GM12874 (cell line): Measurements from ENCODE around the gene OLFML2A.

Source experiments
- TF ChIP-seq, protein P1 (sequence below): IDR thresholded peaks from 2 replicates; pipeline ENCODE4 v1.5.1; 2011; ENCODE audit warnings: low read depth, mild to moderate bottlenecking, control low read depth, low read length, moderate library complexity; ENCODE audit not compliant: insufficient read depth

The OLFML2A gene

DNA sequence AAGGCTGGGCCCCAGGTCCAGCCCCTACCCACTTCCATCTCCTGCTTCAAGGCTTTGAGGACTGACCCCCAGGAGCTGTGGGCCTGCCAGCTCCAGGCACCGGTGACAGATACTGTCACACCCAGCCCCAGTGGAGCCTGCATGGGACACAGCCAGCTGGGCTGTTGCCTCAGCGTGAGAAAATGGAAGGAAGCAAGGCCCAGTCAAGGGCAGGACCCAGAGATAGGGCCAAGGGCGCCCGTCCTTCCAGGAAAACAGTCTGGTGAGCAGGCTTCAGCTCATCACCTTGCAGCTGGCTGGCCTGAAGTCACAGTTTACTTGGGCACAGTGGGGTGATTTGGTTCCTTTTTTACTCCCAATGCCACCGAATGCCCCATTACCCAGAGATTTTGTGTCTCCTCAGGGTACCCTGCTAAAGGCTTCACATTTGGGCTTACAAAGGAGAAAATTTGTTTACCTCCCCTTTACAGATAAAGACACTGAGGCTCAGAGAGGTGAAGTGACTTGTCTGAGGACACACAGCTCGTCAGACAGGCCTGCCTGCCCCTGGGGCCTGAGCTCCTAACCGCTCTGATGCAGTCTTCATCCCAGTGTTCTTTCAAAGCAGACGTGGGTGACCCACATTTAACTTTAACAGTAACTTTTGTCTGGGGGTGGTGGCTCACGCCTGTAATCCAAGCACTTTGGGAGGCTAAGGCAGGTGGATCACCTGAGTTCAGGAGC is 54.9 kb downstream of the OLFML2A start:
- TF ChIP-seq, protein P1, sequence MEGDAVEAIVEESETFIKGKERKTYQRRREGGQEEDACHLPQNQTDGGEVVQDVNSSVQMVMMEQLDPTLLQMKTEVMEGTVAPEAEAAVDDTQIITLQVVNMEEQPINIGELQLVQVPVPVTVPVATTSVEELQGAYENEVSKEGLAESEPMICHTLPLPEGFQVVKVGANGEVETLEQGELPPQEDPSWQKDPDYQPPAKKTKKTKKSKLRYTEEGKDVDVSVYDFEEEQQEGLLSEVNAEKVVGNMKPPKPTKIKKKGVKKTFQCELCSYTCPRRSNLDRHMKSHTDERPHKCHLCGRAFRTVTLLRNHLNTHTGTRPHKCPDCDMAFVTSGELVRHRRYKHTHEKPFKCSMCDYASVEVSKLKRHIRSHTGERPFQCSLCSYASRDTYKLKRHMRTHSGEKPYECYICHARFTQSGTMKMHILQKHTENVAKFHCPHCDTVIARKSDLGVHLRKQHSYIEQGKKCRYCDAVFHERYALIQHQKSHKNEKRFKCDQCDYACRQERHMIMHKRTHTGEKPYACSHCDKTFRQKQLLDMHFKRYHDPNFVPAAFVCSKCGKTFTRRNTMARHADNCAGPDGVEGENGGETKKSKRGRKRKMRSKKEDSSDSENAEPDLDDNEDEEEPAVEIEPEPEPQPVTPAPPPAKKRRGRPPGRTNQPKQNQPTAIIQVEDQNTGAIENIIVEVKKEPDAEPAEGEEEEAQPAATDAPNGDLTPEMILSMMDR: no peak

DNA sequence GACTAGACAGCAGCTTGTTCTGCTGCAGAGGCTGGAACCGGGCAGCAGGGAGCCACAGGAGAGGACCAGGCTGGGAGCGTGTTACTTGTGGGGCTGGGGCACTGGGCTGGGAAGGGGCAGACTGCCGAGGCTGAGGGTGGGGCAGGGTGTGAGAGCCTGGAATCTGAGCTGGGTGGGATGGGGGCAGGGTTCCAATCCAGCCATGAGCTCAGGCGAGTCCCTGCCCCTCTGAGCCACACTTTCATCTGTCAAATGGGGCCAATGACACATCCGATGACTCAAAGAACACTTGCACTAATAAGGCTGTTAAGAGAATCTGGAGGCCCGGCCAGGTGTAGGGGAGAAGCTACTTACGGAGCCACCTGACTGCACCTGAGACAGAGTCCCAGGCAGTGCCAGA is 57.7 kb downstream of the OLFML2A start:
- TF ChIP-seq, protein P1: no peak

DNA sequence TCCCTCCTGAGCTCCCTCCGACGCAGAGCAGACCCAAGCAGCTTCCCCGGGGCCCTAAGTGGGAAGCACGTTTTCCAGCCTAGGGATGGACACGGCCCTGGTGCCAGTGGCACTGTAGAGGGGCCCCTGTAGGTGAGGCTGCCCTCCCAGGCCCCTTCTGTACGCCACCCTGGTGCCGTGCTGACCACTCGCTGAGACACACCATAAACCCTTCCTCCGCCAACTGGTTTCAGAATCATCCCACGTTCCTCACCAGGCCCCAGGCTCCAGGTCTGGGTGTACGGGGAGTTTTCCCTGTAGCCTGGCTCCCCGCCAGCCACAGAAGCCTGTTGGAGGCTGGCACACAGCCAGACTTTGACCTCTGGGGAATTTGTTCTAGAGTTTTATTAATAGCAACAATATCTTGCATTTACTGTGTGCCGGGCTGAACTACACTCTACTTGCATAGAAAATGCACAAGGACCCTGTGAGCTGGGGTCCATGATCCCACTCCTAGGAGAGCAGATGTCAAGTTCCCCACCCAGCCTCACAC is 58.2 kb downstream of the OLFML2A start:
- TF ChIP-seq, protein P1: no peak

DNA sequence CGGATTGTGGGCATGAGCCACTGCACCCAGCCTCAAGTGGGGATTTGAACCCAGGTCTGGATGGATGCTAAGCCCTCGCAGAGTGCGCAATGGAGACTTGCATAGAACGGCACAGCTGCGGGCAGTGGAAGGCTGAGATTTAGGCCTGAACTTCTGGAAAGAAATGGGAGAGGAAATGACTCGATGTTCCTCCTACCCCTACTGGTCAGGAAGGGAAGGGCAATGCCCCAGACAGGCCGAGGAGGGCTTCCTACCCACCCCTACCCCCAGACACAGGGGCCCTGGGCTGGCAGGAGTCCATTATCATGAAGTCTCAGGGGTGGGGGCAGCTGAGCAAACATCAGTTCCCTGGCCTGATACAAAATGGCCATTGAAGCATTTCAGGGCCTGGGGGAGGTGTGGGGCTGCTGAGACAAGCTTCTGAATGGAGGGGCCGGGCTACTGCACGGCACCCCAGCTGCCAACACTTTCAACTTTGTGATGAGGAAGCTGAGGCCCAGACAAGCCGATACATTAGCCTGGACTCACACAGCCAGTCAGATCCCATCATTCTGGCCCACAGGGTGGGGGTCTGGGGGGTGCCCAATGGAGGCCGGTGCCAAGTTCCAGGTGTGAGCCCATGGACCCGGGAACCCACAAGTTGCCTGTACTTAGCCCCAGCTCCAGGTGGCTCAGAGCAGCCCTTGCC is 62.8 kb downstream of the OLFML2A start:
- TF ChIP-seq, protein P1: peak; percentile 49; the same call in 1 of the 2 replicates

DNA sequence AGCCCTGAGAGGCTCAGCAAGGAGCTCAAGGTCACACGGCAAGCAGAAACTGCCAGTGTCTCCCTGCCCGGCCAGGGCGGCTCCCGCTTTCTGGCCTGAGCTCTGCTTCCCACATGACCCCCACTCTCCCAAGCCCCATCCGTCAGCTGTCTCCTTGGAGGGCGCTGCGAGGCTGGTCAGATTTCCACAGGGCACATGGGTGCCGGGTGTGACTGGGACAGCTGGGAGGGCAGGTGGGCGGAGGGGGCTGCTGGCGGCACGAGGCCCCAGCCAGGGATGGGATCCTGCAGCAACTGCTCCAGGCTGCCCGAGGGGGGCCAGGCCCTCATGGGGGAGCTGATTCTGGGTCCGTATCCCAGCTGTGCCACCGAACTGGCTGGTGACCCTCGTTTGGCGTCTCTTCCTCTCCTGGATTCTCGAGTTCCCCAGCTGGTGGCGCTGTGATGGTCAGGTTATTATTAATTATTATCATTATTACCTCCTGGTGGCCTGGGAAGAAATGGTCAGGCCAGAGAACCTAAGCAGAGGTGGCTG is 63.4 kb downstream of the OLFML2A start:
- TF ChIP-seq, protein P1: peak; percentile 46

DNA sequence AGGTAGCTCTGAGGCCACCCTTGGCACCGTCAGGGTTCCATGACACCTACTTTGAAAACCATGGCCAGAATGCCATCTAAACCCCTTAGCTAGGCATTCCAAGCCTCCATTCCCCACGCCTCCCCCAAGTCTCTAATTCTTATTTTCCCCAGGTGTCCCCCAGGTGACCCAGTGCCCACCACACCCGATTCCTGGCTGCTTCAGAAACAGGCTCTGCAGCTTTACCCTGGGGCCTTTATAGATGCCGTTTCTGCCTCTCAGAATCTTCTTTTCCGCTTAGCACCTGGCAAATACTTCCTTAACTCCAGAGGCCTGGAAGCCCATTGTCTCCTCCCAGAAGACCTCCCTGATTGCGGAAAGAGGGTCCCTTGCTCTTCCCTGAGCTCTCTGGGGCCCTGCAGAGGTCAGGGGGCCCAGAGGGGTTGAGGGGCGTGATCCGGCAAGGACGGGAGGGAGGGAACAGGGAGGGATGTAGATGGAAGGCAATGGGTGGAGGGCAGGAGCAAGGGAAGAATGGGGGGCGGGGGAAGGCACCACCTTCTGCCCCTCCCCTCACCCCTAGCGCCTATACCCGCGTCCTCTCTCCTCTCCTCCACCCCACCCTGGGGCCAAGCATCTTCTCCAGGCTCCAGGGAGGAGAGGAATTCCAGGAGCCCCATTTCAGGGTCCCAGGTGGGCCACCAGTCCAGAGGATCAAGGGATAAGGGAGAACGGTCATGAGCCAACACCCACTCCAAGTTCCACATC is 64.3 kb downstream of the OLFML2A start:
- TF ChIP-seq, protein P1: no peak
